ENCODE results near the gene ZIK1. TPM values are rescaled to one million over a fixed set of nuclear protein-coding genes. Genes with fewer than 3 reads are reported as not detected.

ZIK1 gene
- total and polyA plus RNA-seq, 2 of the 8 experiments (the other 6 are each of a cell fraction or from before 2014, with no cell fraction given), result 19.4 to 36.5 TPM

DNA sequence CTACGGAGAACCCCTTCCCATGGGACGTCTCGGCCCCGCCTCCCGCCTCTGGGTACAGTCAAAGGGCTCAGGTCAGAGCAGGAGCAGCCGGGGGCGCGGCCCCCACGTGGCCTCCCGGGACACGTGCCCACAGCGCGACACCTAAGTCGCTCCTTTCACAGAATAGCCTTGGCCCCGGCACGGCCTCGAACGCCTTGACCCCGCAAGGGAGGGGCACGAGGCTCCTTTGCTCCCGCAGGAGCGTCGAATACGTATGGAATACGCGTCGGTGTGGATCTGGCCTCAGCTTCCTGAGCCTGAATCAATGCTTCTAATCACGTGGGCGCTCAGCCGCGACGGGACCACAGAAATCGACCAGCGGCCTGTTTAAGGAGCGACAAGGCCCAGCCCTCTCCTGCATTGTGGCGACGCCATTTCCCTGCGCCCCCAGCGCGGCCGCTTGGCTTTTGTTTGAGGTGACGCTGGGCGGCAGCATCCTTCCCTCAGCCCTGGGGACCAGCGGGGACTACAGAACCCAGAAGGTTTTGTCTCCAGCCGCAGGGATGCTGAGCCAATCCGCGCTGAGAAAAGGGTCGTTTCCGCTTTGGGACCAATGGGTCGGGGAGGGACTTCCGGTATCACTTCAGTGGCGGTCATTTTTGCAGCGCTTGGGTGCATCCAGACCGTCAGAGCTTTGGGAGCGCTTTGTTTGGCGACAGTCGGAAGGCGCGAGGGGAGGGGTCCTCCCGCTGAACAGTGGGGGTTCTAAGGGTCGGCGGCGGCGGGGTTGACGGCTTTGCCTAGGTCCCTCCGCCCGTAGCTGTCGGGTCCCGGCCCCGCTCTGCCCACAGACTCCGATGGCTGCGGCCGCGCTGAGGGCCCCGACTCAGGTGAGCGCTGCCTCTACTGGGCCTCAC, at the start of gene ZIK1 (continued):
- peak in 1 of 2 experiments; percentile 12; a peak in 2 of 4 replicates for TF ChIP-seq RAD21 (IDR thresholded peaks at IDR 0.05 in 1 of 2, conservative IDR thresholded peaks at IDR 0.05 in 1 of 2; ENCODE audit: low read depth in 2 of 2, low read length in 2 of 2)
- peak; percentile 80 for TF ChIP-seq RNF2 (IDR thresholded peaks at IDR 0.05; ENCODE audit: borderline replicate concordance, low read depth, low read length, missing control alignments, poor library complexity, severe bottlenecking)
- no peak for TF ChIP-seq SIRT6 (IDR thresholded peaks at IDR 0.05; ENCODE audit: low read length)
- no peak for TF ChIP-seq BRCA1 (IDR thresholded peaks at IDR 0.05; ENCODE audit: low read depth, low read length)
- TF ChIP-seq CEBPB (IDR thresholded peaks at IDR 0.05; ENCODE audit: low read depth, low read length), result no peak
- no peak for TF ChIP-seq POU5F1 (IDR thresholded peaks at IDR 0.05; ENCODE audit: low read depth, low read length)
- TF ChIP-seq JUN (IDR thresholded peaks at IDR 0.05; ENCODE audit: low read depth, low read length), result no peak
- TF ChIP-seq KDM5A (IDR thresholded peaks at IDR 0.05; ENCODE audit: low read length), result no peak
- 0 out of 2 replicates have a peak, but pooled peaks have one; percentile 5 for TF ChIP-seq SP1 (IDR thresholded peaks at IDR 0.05; ENCODE audit: low read depth, low read length)
- TF ChIP-seq NRF1 (IDR thresholded peaks at IDR 0.05; ENCODE audit: low read depth, low read length), result no peak
- TF ChIP-seq RXRA (IDR thresholded peaks at IDR 0.05; ENCODE audit: insufficient read depth, low read depth, low read length), result no peak
- TF ChIP-seq, protein P1, sequence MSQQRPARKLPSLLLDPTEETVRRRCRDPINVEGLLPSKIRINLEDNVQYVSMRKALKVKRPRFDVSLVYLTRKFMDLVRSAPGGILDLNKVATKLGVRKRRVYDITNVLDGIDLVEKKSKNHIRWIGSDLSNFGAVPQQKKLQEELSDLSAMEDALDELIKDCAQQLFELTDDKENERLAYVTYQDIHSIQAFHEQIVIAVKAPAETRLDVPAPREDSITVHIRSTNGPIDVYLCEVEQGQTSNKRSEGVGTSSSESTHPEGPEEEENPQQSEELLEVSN (IDR thresholded peaks at IDR 0.05), result peak; percentile 99
- peak; percentile 19 to 62; a peak in 1 of 4 replicates for TF ChIP-seq SIN3A (conservative IDR thresholded peaks at IDR 0.05 in 1 of 2, IDR thresholded peaks at IDR 0.05 in 1 of 2; ENCODE audit: low read depth in 1 of 2, low read length in 2 of 2)
- TF ChIP-seq HDAC6 (IDR thresholded peaks at IDR 0.05; ENCODE audit: low read depth, low read length), result no peak
- TF ChIP-seq YY1 (IDR thresholded peaks at IDR 0.05; ENCODE audit: low read depth, low read length), result peak; percentile 73; the same call in 1 of the 2 replicates
- no peak for TF ChIP-seq EGR1 (IDR thresholded peaks at IDR 0.05; ENCODE audit: borderline replicate concordance, low read depth, low read length)
- TF ChIP-seq TBP (IDR thresholded peaks at IDR 0.05; ENCODE audit: low read depth, low read length), result peak; percentile 78
- TF ChIP-seq FOSL1 (IDR thresholded peaks at IDR 0.05; ENCODE audit: insufficient read depth, low read depth, low read length), result no peak
- no peak for TF ChIP-seq SP2 (IDR thresholded peaks at IDR 0.05; ENCODE audit: low read length)
- no peak for TF ChIP-seq SP4 (IDR thresholded peaks at IDR 0.05; ENCODE audit: low read length)
- peak; percentile 64 for TF ChIP-seq PHF8 (conservative IDR thresholded peaks at IDR 0.05; ENCODE audit: low read depth, low read length)
- TF ChIP-seq BACH1 (IDR thresholded peaks at IDR 0.05; ENCODE audit: low read length), result no peak
- no peak for TF ChIP-seq MAFK (IDR thresholded peaks at IDR 0.05; ENCODE audit: low read depth, low read length)
- no peak for TF ChIP-seq RFX5 (IDR thresholded peaks at IDR 0.05; ENCODE audit: borderline replicate concordance, low read depth, low read length)

Measured in H1 (cell line).